Mucosa of gallbladder (tissue), 1 donor: ENCODE measurements around the gene CCDC152. TPM values are rescaled to one million over a fixed set of nuclear protein-coding genes. Genes with fewer than 3 reads are reported as not detected.
"Not testable (repeated sequence)": the region's sequence is repeated elsewhere in the genome, so short reads cannot be mapped to it uniquely, and the experiment has no call there.

Experiments used
- DNase-seq: peaks from one replicate; pipeline ENCODE4 v3.0.0-alpha.2; 2020; ENCODE audit warnings: low spot score
- total RNA-seq: library from RNA; stranded (reverse); gene quantifications from one replicate; pipeline ENCODE4 v1.2.1, GENCODE V29; 2021
- donor health status: DM: no; HTN: no; CAD: no.

The CCDC152 gene
- total RNA-seq, 1 donor from 2014 or later: 2.3 TPM

GRCh38 chr5:42812620-42813019 lies 56.0 kb downstream of the CCDC152 start:
- DNase-seq: no peak

GRCh38 chr5:42813533-42813932 lies 56.9 kb downstream of the CCDC152 start:
- DNase-seq: no peak

GRCh38 chr5:42816546-42816945 lies 59.9 kb downstream of the CCDC152 start:
- DNase-seq: not testable (repeated sequence)

- no peak for DNase-seq
Observed at GRCh38 chr5:42819745-42820144, 63.1 kb downstream of the CCDC152 start.

- no peak for DNase-seq
Observed at GRCh38 chr5:42822548-42822947, 65.9 kb downstream of the CCDC152 start.

- no peak for DNase-seq
Observed at GRCh38 chr5:42824347-42824976, 67.8 kb downstream of the CCDC152 start.

GRCh38 chr5:42825422-42826148 lies 69.0 kb downstream of the CCDC152 start:
- no peak for DNase-seq

- no peak for DNase-seq
Observed at GRCh38 chr5:42826757-42827515, 70.3 kb downstream of the CCDC152 start.

- no peak for DNase-seq
Observed at GRCh38 chr5:42828671-42829070, 72.1 kb downstream of the CCDC152 start.

- DNase-seq: no peak
Observed at GRCh38 chr5:42830924-42831323, 74.3 kb downstream of the CCDC152 start.

GRCh38 chr5:42832060-42832459 lies 75.4 kb downstream of the CCDC152 start:
- DNase-seq: no peak

- DNase-seq: no peak
Observed at GRCh38 chr5:42836070-42836769, 79.6 kb downstream of the CCDC152 start.

- no peak for DNase-seq
Observed at GRCh38 chr5:42837601-42838000, 81.0 kb downstream of the CCDC152 start.

GRCh38 chr5:42839196-42839595 lies 82.6 kb downstream of the CCDC152 start:
- no peak for DNase-seq

- peak; percentile 69 for DNase-seq
Observed at GRCh38 chr5:42840269-42840668, 83.7 kb downstream of the CCDC152 start.

GRCh38 chr5:42840842-42841567 lies 84.4 kb downstream of the CCDC152 start:
- DNase-seq: no peak

- DNase-seq: no peak
Observed at GRCh38 chr5:42842921-42843641, 86.5 kb downstream of the CCDC152 start.

- DNase-seq: no peak
Observed at GRCh38 chr5:42843675-42844292, 87.2 kb downstream of the CCDC152 start.

GRCh38 chr5:42844408-42844807 lies 87.8 kb downstream of the CCDC152 start:
- not testable (repeated sequence) for DNase-seq

- DNase-seq: no peak
Observed at GRCh38 chr5:42848545-42848944, 91.9 kb downstream of the CCDC152 start.
